IPS-20b (cell line): ENCODE measurements around the gene C1D.
A peak's percentile ranks its signal among the peaks of the same experiment; 100 is the strongest.

Source experiments
- H3K27ac ChIP-seq: one replicate; pipeline ENCODE4 v1.5.1; 2013; ENCODE audit warnings: low read length
- H3K27me3 ChIP-seq: 2 replicates; pipeline ENCODE4 v1.6.1; 2013; ENCODE audit warnings: mild to moderate bottlenecking, low read length, inconsistent platforms; ENCODE audit not compliant: insufficient read depth
- H3K36me3 ChIP-seq: 2 replicates; pipeline ENCODE4 v1.6.1; 2013; ENCODE audit warnings: low read depth, mild to moderate bottlenecking, inconsistent platforms, low read length, moderate library complexity; ENCODE audit not compliant: insufficient read depth
- H3K4me1 ChIP-seq: 2 replicates; pipeline ENCODE4 v1.6.1; 2013; ENCODE audit warnings: mild to moderate bottlenecking, control low read depth, inconsistent platforms, low read length, moderate library complexity; ENCODE audit not compliant: insufficient read depth
- H3K4me3 ChIP-seq: 2 replicates; pipeline ENCODE4 v1.5.1; 2013; ENCODE audit warnings: mild to moderate bottlenecking, low read length, inconsistent platforms
- H3K9ac ChIP-seq: 2 replicates; pipeline ENCODE4 v1.6.1; 2013; ENCODE audit warnings: low read depth, mild to moderate bottlenecking, inconsistent platforms, low read length, moderate library complexity
- H3K9me3 ChIP-seq: 2 replicates; pipeline ENCODE4 v1.6.1; 2013; ENCODE audit warnings: mild to moderate bottlenecking, low read depth, low read length, inconsistent platforms; ENCODE audit not compliant: insufficient read depth

The C1D gene, protein sequence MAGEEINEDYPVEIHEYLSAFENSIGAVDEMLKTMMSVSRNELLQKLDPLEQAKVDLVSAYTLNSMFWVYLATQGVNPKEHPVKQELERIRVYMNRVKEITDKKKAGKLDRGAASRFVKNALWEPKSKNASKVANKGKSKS

DNA sequence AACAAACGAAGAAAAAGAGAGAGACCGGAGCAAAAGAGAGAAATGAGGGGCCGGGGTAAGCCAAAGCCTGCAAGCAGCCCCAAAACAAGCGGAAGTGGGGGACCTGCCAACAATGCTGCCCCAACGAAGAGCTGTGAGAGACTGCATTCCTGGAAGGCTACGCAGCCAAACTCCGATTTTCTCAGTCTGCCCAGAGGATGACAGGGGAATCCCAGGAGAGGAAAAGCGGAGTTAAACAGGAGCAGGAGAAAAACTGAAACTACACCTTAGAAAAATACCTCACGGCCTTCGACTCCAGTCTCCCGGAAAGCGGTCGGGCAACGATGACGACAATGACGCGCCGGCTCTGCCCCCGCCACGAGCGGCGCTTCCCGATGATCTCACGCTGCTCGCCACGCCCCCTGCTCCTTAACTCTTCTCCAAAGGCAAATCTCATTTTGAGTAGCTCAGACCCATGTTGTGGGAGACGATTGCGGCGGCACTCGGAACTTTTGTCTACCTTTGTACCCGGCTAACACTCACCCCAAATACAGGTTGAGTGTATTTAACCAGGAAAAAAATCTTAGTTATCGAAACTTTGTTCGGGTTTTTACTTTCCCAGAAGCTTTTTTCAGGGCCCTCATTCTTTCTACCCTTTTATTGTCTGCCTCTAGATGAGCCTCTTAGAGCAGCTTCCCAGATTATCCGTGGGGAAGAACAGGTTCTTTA lies at the start of gene C1D:
TSS of gene C1D (minus strand) at position 325 of the 708 bp plus-strand sequence. CDS start 15,694 bp downstream, outside the sequence.
- H3K27ac ChIP-seq, result peak within 1 kb of the TSS; percentile 91
- peaks cover 12% of the 10 kb centered on the region; the same call in 1 of the 2 replicates for H3K4me1 ChIP-seq
- no peaks in the 10 kb centered on the region for H3K36me3 ChIP-seq
- H3K9ac ChIP-seq, result peak within 1 kb of the TSS; percentile 96
- no peaks in the 10 kb centered on the region for H3K27me3 ChIP-seq
- no peaks in the 10 kb centered on the region for H3K9me3 ChIP-seq
- H3K4me3 ChIP-seq, result peak within 1 kb of the TSS; percentile 97

DNA sequence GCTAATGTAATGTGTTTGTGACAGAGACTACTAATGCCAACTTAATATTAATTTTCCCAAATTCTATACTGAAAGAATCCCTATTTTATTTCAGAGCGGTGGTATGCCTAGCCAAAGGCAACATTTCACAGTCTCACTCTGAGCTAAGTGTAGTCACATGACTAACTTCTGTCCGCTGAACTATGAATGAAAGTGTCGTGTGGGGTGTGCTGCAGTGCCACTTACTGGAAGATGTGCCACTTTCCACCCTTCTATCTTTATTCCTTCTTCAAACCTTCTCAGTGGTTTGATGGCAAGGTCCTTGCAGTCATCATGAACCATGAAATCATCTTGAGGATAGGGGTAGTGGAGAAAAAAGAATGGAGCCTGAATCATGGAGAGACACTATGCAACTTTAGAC lies 47.3 kb upstream of the C1D start:
- H3K4me1 ChIP-seq, result no peaks in the 10 kb centered on the region
- H3K4me3 ChIP-seq, result no peak overlapping the region
- no peak overlapping the region for H3K27ac ChIP-seq
- no peaks in the 10 kb centered on the region for H3K27me3 ChIP-seq
- H3K9me3 ChIP-seq, result no peaks in the 10 kb centered on the region
- no peak overlapping the region for H3K9ac ChIP-seq
- H3K36me3 ChIP-seq, result no peaks in the 10 kb centered on the region

DNA sequence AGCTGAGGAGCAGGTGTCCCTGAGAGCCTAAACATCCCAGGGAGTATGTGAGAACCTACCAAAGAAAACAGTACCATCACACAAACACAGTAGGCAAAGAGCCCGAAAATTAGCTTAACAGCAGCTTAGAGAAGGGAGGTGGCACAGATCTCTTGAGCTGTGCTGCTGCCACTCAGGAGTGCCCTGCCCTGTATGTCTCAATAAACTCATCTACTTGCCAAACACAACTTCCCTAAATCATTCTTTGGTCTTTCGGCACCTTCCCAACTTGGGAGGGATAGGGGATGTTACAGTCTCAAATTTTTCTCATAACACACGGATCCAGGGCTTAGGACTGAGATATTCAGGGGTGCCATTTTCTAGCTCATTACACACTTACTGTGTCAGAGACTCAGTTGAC lies 45.3 kb upstream of the C1D start:
- no peaks in the 10 kb centered on the region for H3K27me3 ChIP-seq

DNA sequence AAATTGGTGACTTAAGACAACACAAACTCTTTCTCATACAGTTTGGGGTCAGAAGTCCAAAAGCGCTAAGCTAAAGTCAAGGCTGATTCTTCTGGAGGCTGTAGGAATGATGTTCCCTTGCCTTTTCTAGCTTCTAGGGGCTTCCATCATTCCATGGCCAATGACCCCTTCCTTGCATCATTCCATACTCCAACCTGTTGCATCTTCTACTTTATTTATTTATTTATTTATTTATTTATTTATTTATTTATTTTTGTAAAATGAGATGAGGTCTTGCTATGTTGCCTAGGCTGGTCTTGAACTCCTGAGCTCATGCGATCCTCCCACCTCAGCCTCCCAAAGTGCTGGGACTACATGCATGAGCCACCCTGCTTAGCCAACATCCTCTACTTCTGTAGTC lies 44.7 kb upstream of the C1D start:
- no peak overlapping the region for H3K27ac ChIP-seq
- no peak overlapping the region for H3K9ac ChIP-seq
- H3K9me3 ChIP-seq, result no peaks in the 10 kb centered on the region
- no peaks in the 10 kb centered on the region for H3K36me3 ChIP-seq
- H3K4me3 ChIP-seq, result no peak overlapping the region
- no peaks in the 10 kb centered on the region for H3K27me3 ChIP-seq
- H3K4me1 ChIP-seq, result no peaks in the 10 kb centered on the region

More for the DNA sequence above, 45.3 kb upstream of the C1D start:
- Histone ChIP-seq H3K4me3 (no peak overlapping the region), H3K4me1 (no peaks in the 10 kb centered on the region), H3K27ac (no peak overlapping the region), H3K9me3 (no peaks in the 10 kb centered on the region), H3K36me3 (no peaks in the 10 kb centered on the region), H3K9ac (no peak overlapping the region)

DNA sequence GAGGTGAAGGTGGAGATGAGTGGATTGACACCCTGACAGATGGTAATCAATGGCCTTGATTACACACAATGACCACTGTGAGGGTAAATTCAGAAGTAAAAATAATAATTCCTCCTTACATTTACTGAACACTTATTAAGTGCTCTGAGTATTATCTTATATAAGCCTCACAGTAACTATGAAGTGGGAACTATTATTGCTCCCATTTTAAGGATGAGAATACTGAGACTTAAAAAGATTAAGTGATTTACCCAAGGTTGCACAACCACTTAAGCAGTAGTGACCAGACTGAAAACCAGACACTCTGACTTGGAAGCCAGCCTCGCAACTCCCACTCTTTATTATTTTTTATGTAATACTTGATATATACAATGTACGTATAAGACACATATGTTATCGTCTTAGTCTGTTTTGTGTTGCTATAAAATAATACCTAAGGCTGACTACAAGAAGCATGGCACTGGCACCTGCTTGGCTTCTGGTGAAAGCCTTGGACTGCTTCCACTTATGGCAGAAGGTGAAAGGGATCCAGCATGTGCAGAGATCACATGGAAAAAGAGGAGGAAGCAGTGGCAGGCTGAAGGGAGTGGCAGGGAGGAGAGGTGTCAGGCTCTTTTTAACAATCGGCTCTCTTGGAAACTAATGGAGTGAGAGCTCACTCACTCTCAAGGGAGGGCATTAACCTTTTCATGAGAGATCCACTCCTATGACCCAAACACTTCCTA lies 41.5 kb upstream of the C1D start:
- no peak overlapping the region for H3K4me3 ChIP-seq
- no peaks in the 10 kb centered on the region for H3K27me3 ChIP-seq
- H3K27ac ChIP-seq, result no peak overlapping the region
- no peaks in the 10 kb centered on the region for H3K4me1 ChIP-seq
- no peaks in the 10 kb centered on the region for H3K36me3 ChIP-seq
- H3K9ac ChIP-seq, result no peak overlapping the region
- no peaks in the 10 kb centered on the region for H3K9me3 ChIP-seq

DNA sequence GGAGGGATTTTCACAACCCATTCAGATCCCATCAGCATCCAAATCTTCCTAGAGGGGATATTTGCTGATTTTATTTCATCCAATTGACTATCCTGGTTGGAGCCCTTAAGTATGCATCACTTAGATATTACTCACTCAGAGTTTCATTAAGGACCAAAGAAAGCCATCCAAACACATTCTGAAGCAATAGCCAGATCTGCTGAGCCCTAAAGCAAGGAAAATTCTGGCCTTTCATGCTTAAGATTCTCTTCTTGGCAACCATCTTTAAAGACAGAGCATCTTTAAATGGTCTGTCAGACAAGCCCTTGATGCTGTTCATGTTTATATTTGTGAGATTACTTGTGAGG lies 40.9 kb upstream of the C1D start:
- no peak overlapping the region for H3K9ac ChIP-seq
- H3K9me3 ChIP-seq, result no peaks in the 10 kb centered on the region
- H3K4me3 ChIP-seq, result no peak overlapping the region
- H3K27ac ChIP-seq, result no peak overlapping the region
- no peaks in the 10 kb centered on the region for H3K4me1 ChIP-seq
- no peaks in the 10 kb centered on the region for H3K27me3 ChIP-seq
- H3K36me3 ChIP-seq, result no peaks in the 10 kb centered on the region

DNA sequence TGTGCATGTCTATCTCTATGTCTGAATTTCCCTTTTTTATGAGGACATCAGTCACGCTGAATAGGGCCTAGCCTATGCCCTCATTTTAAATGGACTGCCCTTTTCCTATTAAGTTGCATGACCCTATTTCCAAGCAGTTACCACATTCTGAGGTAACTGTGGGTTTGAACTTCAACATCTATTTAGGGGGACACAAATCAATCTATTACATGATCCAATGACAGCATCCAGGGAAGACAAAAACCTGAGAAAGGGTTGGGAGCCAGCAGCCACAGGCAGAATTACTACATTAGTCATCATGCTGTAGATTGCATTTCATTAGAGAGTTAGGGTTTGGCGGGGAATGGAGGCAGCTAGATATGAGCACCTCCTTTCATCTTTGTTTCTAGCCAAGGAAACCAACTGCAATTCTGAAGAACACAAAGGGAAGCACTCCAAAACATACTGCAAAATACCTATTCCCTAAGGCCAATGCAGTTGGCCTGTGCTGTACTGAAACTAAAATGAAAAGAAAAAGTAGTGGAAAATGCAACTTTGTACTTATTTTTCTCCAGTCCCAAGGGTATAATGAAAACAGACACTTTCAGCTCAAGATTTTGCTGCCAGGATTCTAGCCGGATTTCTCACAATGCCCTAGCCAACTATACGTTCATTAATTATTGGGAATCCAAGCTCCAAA lies 40.4 kb upstream of the C1D start:
- Histone ChIP-seq H3K27ac (no peak overlapping the region), H3K27me3 (no peaks in the 10 kb centered on the region), H3K4me3 (no peak overlapping the region), H3K9me3 (no peaks in the 10 kb centered on the region), H3K9ac (no peak overlapping the region), H3K36me3 (no peaks in the 10 kb centered on the region), H3K4me1 (no peaks in the 10 kb centered on the region)

DNA sequence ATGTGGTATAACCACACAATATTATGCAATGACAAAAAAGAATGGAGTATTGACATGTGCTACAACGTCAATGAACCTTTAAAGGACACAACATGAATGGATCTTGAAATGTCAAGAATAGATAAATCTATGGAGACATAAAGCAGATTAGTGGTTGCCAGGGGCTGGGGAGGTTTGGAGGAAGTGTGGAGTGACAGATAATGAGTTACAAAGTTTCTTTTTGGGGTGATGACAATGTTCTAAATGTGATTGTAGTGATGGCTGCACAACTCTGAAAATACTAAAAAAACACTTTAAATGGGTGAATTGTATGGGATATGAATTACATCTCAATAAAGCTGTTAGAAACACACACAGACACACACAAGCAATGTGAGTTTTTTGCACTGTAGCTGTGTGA lies 37.4 kb upstream of the C1D start:
- Histone ChIP-seq H3K4me1 (no peaks in the 10 kb centered on the region), H3K27ac (no peak overlapping the region), H3K27me3 (no peaks in the 10 kb centered on the region; the same call in 1 of the 2 replicates), H3K9me3 (no peaks in the 10 kb centered on the region), H3K36me3 (no peaks in the 10 kb centered on the region), H3K9ac (no peak overlapping the region), H3K4me3 (no peak overlapping the region)

DNA sequence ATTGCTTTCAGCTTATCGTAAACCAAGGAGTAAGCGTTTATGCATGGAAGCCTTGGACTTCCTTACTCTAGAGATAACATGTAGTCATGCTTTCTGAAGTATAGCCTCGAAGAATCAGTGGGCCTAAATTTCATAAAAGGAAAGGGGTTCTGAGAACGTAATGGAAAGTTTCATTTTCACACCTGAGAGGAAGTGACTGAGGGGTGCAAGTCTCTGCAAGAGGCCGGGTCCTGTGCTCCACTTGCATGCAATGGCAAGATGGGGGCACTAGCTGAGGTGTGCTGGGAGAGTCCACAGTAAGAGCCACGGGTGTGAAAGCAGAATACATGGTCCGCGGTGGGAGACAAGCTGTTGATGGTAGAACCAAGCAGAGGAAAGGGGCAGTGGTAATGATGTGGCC lies 36.5 kb upstream of the C1D start:
- no peaks in the 10 kb centered on the region for H3K9me3 ChIP-seq
- H3K27me3 ChIP-seq, result no peaks in the 10 kb centered on the region; the same call in 1 of the 2 replicates
- H3K36me3 ChIP-seq, result no peaks in the 10 kb centered on the region
- H3K4me3 ChIP-seq, result no peak overlapping the region
- no peak overlapping the region for H3K9ac ChIP-seq
- no peaks in the 10 kb centered on the region for H3K4me1 ChIP-seq
- H3K27ac ChIP-seq, result no peak overlapping the region

DNA sequence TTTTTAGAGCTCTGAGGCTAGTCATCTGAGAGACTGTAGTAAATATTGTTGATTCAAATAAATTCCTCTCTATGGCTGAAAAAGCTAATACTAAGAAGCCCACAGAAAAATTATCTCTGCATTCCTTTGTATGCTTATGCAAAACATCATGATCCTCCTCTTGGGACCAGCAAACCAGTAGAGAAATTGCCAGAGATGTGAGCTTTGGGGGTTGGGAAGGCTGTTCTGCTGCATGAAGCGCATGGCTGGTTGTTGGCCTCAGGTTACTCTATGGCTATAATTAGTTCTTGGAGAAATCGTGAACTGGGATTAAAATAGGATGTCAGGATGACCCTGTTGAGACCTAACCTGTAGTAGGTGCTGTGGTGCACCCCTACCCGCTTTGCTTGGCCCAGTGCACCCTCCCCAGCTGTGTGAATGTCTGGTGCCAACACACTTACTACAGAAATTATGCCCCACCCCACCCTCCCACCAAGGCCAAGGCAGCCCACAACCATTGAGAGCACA lies 35.5 kb upstream of the C1D start:
- no peak overlapping the region for H3K9ac ChIP-seq
- no peaks in the 10 kb centered on the region for H3K4me1 ChIP-seq
- H3K27me3 ChIP-seq, result no peaks in the 10 kb centered on the region; the same call in 1 of the 2 replicates
- H3K9me3 ChIP-seq, result no peaks in the 10 kb centered on the region
- H3K27ac ChIP-seq, result no peak overlapping the region
- H3K36me3 ChIP-seq, result no peaks in the 10 kb centered on the region
- no peak overlapping the region for H3K4me3 ChIP-seq

DNA sequence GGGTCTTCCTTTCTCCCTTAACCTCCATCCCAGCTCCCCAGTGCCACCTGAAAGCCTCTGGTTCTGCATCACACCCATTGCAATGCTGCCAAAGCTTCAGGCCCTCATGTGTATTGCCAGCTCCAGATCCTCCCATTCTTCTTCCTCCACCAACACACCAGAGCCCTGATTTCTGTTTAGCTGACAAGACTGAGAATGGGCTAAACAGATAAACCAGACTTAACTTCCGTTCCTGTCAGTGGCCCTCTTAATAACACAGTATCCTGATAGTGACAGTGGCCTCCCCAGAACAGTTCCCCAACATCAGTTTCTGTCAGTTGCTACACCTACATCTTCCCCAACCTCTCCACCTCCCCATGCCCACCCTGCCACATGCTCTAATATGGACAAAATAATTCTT lies 31.3 kb upstream of the C1D start:
- no peaks in the 10 kb centered on the region; the same call in 1 of the 2 replicates for H3K27me3 ChIP-seq
- no peaks in the 10 kb centered on the region for H3K36me3 ChIP-seq
- no peak overlapping the region for H3K9ac ChIP-seq
- H3K4me3 ChIP-seq, result no peak overlapping the region
- H3K9me3 ChIP-seq, result no peaks in the 10 kb centered on the region
- no peak overlapping the region for H3K27ac ChIP-seq
- H3K4me1 ChIP-seq, result no peaks in the 10 kb centered on the region
